ENCODE data around the gene CLDN6. TPM values are rescaled to one million over a fixed set of nuclear protein-coding genes. Genes with fewer than 3 reads are reported as not detected.
A peak's percentile ranks its signal among the peaks of the same experiment; 100 is the strongest.

The CLDN6 gene
- total RNA-seq, 4 donors from 2014 or later: not detected

- Histone ChIP-seq H3K9me3 (no peaks in the 10 kb centered on the region), H3K27me3 (no peaks in the 10 kb centered on the region), H3K4me1 (peaks cover 0 to 4% of the 10 kb centered on the region in 2 donors), H3K36me3 (no peaks in the 10 kb centered on the region), H3K4me3 (replicated peaks in 1 of 3) (no peak overlapping the region), H3K27ac (no peak overlapping the region)
- intact Hi-C loops (cut with DNase I): no loop called here
- TF ChIP-seq POLR2A (IDR thresholded peaks at IDR 0.05) (peak in 1 of 2 donors; percentile 66), CTCF (IDR thresholded peaks at IDR 0.05) (peak in 5 of 6 experiments; percentile 23 to 60 (median 53))
- DNase-seq: peak; percentile 98
- 13 to 21% methylated on average over 21 to 40 of the region's 58 CpGs for WGBS, 2 donors
Observed at GRCh38 chr16:3003582-3004270, 14.3 kb downstream of the CLDN6 start.

- no peak overlapping the region for H3K4me3 ChIP-seq (replicated peaks in 1 of 3)
- H3K36me3 ChIP-seq: no peaks in the 10 kb centered on the region
- 76 to 94% methylated on average over 5 to 9 of the region's 12 CpGs for WGBS, 2 donors
- intact Hi-C loops (cut with DNase I): no loop called here
- H3K27ac ChIP-seq: no peak overlapping the region
- peaks cover 0 to 4% of the 10 kb centered on the region in 2 donors for H3K4me1 ChIP-seq
- H3K9me3 ChIP-seq: no peaks in the 10 kb centered on the region
- TF ChIP-seq CTCF (IDR thresholded peaks at IDR 0.05): no peak
- no peak for TF ChIP-seq POLR2A (IDR thresholded peaks at IDR 0.05)
- DNase-seq: no peak
- H3K27me3 ChIP-seq: no peaks in the 10 kb centered on the region
Observed at GRCh38 chr16:3001316-3001715, 16.7 kb downstream of the CLDN6 start.

GRCh38 chr16:3000540-3000939, 17.4 kb downstream of the CLDN6 start:
- Histone ChIP-seq H3K27ac (no peak overlapping the region), H3K27me3 (no peaks in the 10 kb centered on the region), H3K4me1 (peaks cover 0 to 4% of the 10 kb centered on the region in 2 donors), H3K4me3 (replicated peaks in 1 of 3) (no peak overlapping the region), H3K9me3 (no peaks in the 10 kb centered on the region), H3K36me3 (no peaks in the 10 kb centered on the region)
- no peak for DNase-seq
- intact Hi-C loops (cut with DNase I): no loop called here
- TF ChIP-seq CTCF (IDR thresholded peaks at IDR 0.05) (no peak), POLR2A (IDR thresholded peaks at IDR 0.05) (no peak)
- WGBS, 2 donors: 90 to 100% methylated on average over 1 of the region's 4 CpGs

- Histone ChIP-seq H3K4me1 (peaks cover 0 to 3% of the 10 kb centered on the region in 2 donors), H3K36me3 (no peaks in the 10 kb centered on the region), H3K4me3 (replicated peaks in 1 of 3) (no peak overlapping the region), H3K27ac (no peak overlapping the region), H3K27me3 (no peaks in the 10 kb centered on the region), H3K9me3 (no peaks in the 10 kb centered on the region)
- 87 to 88% methylated on average over 6 of the region's 6 CpGs for WGBS, 2 donors
- intact Hi-C loops (cut with DNase I): no loop called here
- DNase-seq: no peak
- no peak for TF ChIP-seq POLR2A (IDR thresholded peaks at IDR 0.05)
- TF ChIP-seq CTCF (IDR thresholded peaks at IDR 0.05): no peak
Observed at GRCh38 chr16:2999929-3000328, 18.1 kb downstream of the CLDN6 start.

- Histone ChIP-seq H3K4me1 (no peaks in the 10 kb centered on the region), H3K27ac (no peak overlapping the region), H3K27me3 (no peaks in the 10 kb centered on the region), H3K4me3 (replicated peaks in 1 of 3) (no peak overlapping the region), H3K9me3 (no peaks in the 10 kb centered on the region), H3K36me3 (no peaks in the 10 kb centered on the region)
- WGBS, 2 donors: 82 to 88% methylated on average over 11 to 12 of the region's 13 CpGs
- no peak for TF ChIP-seq CTCF (IDR thresholded peaks at IDR 0.05)
- no peak for TF ChIP-seq POLR2A (IDR thresholded peaks at IDR 0.05)
- intact Hi-C loops (cut with DNase I): no loop called here
- DNase-seq: no peak
Observed at GRCh38 chr16:2996298-2996697, 21.7 kb downstream of the CLDN6 start.

Measured in thyroid gland (tissue), 4 donors.